HG02759 (cell line): ENCODE data around the gene SPOCK1.
A peak's percentile ranks its signal among the peaks of the same experiment; 100 is the strongest.

Experiments
- ATAC-seq: cut with Tn5 transposase; IDR thresholded peaks from one replicate; pipeline ENCODE4 v1.9.1; 2021; ENCODE audit warnings: mild to moderate bottlenecking, moderate library complexity; ENCODE audit not compliant: unreplicated experiment

The SPOCK1 gene

GRCh38 chr5:137167187-137167586 is 331.9 kb downstream of the SPOCK1 start:
- no peak for ATAC-seq

GRCh38 chr5:137164961-137165360 is 334.2 kb downstream of the SPOCK1 start:
- no peak for ATAC-seq

GRCh38 chr5:137164536-137164935 is 334.6 kb downstream of the SPOCK1 start:
- no peak for ATAC-seq

GRCh38 chr5:137158691-137159090 is 340.4 kb downstream of the SPOCK1 start:
- ATAC-seq, result no peak

GRCh38 chr5:137156180-137156579 is 342.9 kb downstream of the SPOCK1 start:
- ATAC-seq, result no peak

- ATAC-seq, result no peak
Measured at GRCh38 chr5:137155261-137156000, 343.7 kb downstream of the SPOCK1 start.

GRCh38 chr5:137152616-137153015 is 346.5 kb downstream of the SPOCK1 start:
- no peak for ATAC-seq

- no peak for ATAC-seq
Measured at GRCh38 chr5:137148655-137149054, 350.5 kb downstream of the SPOCK1 start.

GRCh38 chr5:137148159-137148558 is 351.0 kb downstream of the SPOCK1 start:
- no peak for ATAC-seq

GRCh38 chr5:137147346-137147745 is 351.8 kb downstream of the SPOCK1 start:
- ATAC-seq, result no peak

- ATAC-seq, result no peak
Measured at GRCh38 chr5:137146402-137146890, 352.7 kb downstream of the SPOCK1 start.

GRCh38 chr5:137145721-137146120 is 353.4 kb downstream of the SPOCK1 start:
- no peak for ATAC-seq

- ATAC-seq, result no peak
Measured at GRCh38 chr5:137144656-137145055, 354.5 kb downstream of the SPOCK1 start.

- ATAC-seq, result peak; percentile 89
Measured at GRCh38 chr5:137142764-137143605, 356.1 kb downstream of the SPOCK1 start.

- ATAC-seq, result peak; percentile 38
Measured at GRCh38 chr5:137142346-137142745, 356.8 kb downstream of the SPOCK1 start.

- no peak for ATAC-seq
Measured at GRCh38 chr5:137141779-137142178, 357.3 kb downstream of the SPOCK1 start.

GRCh38 chr5:137136991-137137632 is 362.0 kb downstream of the SPOCK1 start:
- no peak for ATAC-seq

GRCh38 chr5:137134920-137135532 is 364.1 kb downstream of the SPOCK1 start:
- no peak for ATAC-seq

GRCh38 chr5:137129886-137130680 is 369.0 kb downstream of the SPOCK1 start:
- ATAC-seq, result no peak

- ATAC-seq, result no peak
Measured at GRCh38 chr5:137128012-137128411, 371.1 kb downstream of the SPOCK1 start.
